Mesendoderm (in vitro differentiated cells): ENCODE data around the gene NSD1.
"Not testable (repeated sequence)": the region's sequence is repeated elsewhere in the genome, so short reads cannot be mapped to it uniquely, and the experiment has no call there.

Experiments
- DNase-seq: peaks from one replicate; pipeline ENCODE4 v3.0.0; 2013
- H2AK5ac ChIP-seq: 2 replicates; pipeline ENCODE4 v1.6.1; 2013; ENCODE audit warnings: low read length, inconsistent platforms
- H2BK120ac ChIP-seq: 2 replicates; pipeline ENCODE4 v1.6.1; 2013; ENCODE audit warnings: low read depth, mild to moderate bottlenecking, low read length, moderate library complexity, mixed read lengths
- H2BK15ac ChIP-seq: replicated peaks from 2 replicates; pipeline ENCODE4 v1.6.1; 2013; ENCODE audit warnings: low read depth, mild to moderate bottlenecking, moderate library complexity
- H2BK5ac ChIP-seq: 2 replicates; pipeline ENCODE4 v1.6.1; 2013; ENCODE audit warnings: low read length, inconsistent platforms
- H3K18ac ChIP-seq: 2 replicates; pipeline ENCODE4 v1.6.1; 2013; ENCODE audit warnings: mild to moderate bottlenecking, low read length, mixed read lengths
- H3K23ac ChIP-seq: one replicate; pipeline ENCODE4 v1.6.1; 2013; ENCODE audit warnings: low read length
- H3K27ac ChIP-seq: 2 replicates; pipeline ENCODE4 v1.5.1; 2013; ENCODE audit warnings: low read depth, mild to moderate bottlenecking, inconsistent platforms, low read length, moderate library complexity
- H3K27me3 ChIP-seq: 2 replicates; pipeline ENCODE4 v1.6.1; 2013; ENCODE audit warnings: low read length, control low read depth, mild to moderate bottlenecking, inconsistent platforms; ENCODE audit not compliant: insufficient read depth, poor library complexity
- H3K36me3 ChIP-seq: 2 replicates; pipeline ENCODE4 v1.6.1; 2013; ENCODE audit warnings: low read length, inconsistent platforms; ENCODE audit not compliant: control insufficient read depth, insufficient read depth
- H3K4ac ChIP-seq: one replicate; pipeline ENCODE4 v1.6.1; 2013; ENCODE audit warnings: low read depth, mild to moderate bottlenecking, low read length, moderate library complexity
- H3K4me1 ChIP-seq: 2 replicates; pipeline ENCODE4 v1.6.1; 2013; ENCODE audit warnings: low read depth, low read length, inconsistent platforms; ENCODE audit not compliant: control insufficient read depth
- H3K4me2 ChIP-seq: 2 replicates; pipeline ENCODE4 v1.6.1; 2013; ENCODE audit warnings: low read length
- H3K4me3 ChIP-seq: 2 replicates; pipeline ENCODE4 v1.5.1; 2013; ENCODE audit warnings: mild to moderate bottlenecking, low read length
- H3K56ac ChIP-seq: one replicate; pipeline ENCODE4 v1.6.1; 2013; ENCODE audit warnings: low read length
- H3K79me1 ChIP-seq: 2 replicates; pipeline ENCODE4 v1.6.1; 2013; ENCODE audit warnings: low read length, inconsistent platforms
- H3K79me2 ChIP-seq: 2 replicates; pipeline ENCODE4 v1.6.1; 2013; ENCODE audit warnings: mild to moderate bottlenecking, low read length; ENCODE audit not compliant: control insufficient read depth, insufficient read depth
- H3K9ac ChIP-seq: 2 replicates; pipeline ENCODE4 v1.6.1; 2013; ENCODE audit warnings: low read length, inconsistent platforms
- H4K5ac ChIP-seq: one replicate; pipeline ENCODE4 v1.6.1; 2013; ENCODE audit warnings: low read length
- H4K8ac ChIP-seq: one replicate; pipeline ENCODE4 v1.6.1; 2013; ENCODE audit warnings: low read depth, mild to moderate bottlenecking, control low read depth, low read length, moderate library complexity
- WGBS: extraction: QIAGEN DNeasy Blood & Tissue Kit; methylation state at CpG from one replicate; pipeline ENCODE4 v1.1.7; 2013; ENCODE audit warnings: low lambda C conversion rate, missing lambda C conversion rate; ENCODE audit not compliant: insufficient coverage; ENCODE audit errors: extremely low coverage; 5-methylcytosine and 5-hydroxymethylcytosine counted together

The NSD1 gene

DNA sequence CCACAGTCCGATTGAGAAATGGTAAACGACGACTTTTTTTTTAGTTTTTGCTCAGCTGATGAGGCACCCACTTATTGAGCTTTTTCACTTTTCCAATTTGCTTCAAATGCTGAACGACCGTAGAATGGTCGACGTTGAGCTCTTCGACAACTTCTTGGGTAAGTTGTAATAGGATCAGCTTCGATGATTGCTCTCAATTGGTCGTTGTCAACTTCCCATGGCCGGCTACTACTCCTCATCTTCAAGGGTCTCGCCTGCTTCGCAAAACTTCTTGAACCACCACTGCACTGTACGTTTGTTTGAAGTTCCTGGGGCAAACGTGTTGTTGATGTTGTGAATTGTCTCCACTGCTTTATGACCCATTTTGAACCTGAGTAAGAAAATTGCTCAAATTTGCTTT, 35.7 kb downstream of the NSD1 start:
- Histone ChIP-seq H3K79me1 (peaks cover 10% of the 10 kb centered on the region), H2BK120ac (no peak overlapping the region), H3K36me3 (peaks cover 2% of the 10 kb centered on the region), H2BK15ac (no peak overlapping the region), H3K4ac (no peak overlapping the region), H3K56ac (no peak overlapping the region), H3K79me2 (peaks cover 44% of the 10 kb centered on the region), H3K18ac (no peak overlapping the region), H3K23ac (no peak overlapping the region), H3K4me3 (no peak overlapping the region), H2AK5ac (no peak overlapping the region), H4K5ac (no peak overlapping the region), H4K8ac (no peak overlapping the region), H3K9ac (no peak overlapping the region), H3K4me1 (no peaks in the 10 kb centered on the region), H2BK5ac (no peak overlapping the region), H3K4me2 (no peak overlapping the region), H3K27ac (no peak overlapping the region), H3K27me3 (no peaks in the 10 kb centered on the region)
- no CpG with 5 or more reads among the region's 15 CpGs for WGBS
- DNase-seq: no peak

DNA sequence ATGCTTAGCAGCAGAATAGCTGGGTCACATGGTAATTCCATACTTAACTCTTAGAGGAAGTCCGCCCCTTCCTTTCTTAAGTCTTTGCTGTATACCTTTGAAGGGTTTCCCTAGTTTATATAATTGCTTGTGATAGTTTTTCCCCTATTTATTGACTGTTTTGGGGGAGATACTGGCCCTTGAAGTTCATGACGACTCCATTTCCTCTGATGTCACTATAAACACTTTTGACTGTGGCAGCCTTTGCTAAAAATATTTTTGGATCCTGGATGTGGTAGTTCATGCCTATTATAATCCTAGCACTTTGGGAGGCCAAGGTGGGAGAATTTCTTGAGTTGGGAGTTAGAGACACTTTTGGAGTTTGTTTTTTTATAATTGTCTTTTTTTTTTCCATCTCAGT, 38.4 kb downstream of the NSD1 start:
- Histone ChIP-seq H2BK15ac (no peak overlapping the region), H3K27ac (no peak overlapping the region), H3K4me2 (no peak overlapping the region), H3K4me3 (no peak overlapping the region), H3K9ac (no peak overlapping the region), H2AK5ac (no peak overlapping the region), H3K79me2 (peaks cover 50% of the 10 kb centered on the region), H3K23ac (no peak overlapping the region), H4K5ac (no peak overlapping the region), H2BK120ac (no peak overlapping the region), H2BK5ac (no peak overlapping the region), H4K8ac (no peak overlapping the region), H3K27me3 (no peaks in the 10 kb centered on the region), H3K79me1 (peaks cover 7% of the 10 kb centered on the region), H3K56ac (no peak overlapping the region), H3K4ac (no peak overlapping the region), H3K36me3 (no peaks in the 10 kb centered on the region), H3K18ac (no peak overlapping the region), H3K4me1 (no peaks in the 10 kb centered on the region)
- no CpG with 5 or more reads among the region's 2 CpGs for WGBS
- DNase-seq: no peak

DNA sequence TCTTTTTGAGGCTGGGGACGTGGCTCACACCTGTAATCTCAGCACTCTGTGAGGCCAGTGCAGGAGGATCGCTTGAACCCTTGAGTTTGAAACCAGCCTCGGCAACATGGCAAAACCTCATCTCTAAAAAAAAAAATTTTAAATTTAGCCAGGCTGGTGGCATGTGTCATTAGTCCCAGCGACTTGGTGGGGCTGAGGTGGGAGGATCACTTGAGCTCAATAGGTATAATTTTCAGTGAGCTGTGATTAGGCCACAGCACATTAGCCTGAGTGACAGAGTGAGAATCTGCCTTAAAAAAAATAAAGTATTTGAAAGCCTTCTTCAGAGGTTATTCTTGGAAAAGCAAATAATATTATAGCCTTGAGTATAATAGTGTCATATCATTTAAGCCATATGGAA, 41.8 kb downstream of the NSD1 start:
- no peak overlapping the region for H3K4ac ChIP-seq
- H3K79me2 ChIP-seq: peaks cover 58% of the 10 kb centered on the region
- no peak for DNase-seq
- no peak overlapping the region for H3K23ac ChIP-seq
- H3K27ac ChIP-seq: no peak overlapping the region
- no CpG with 5 or more reads among the region's 4 CpGs for WGBS
- no peak overlapping the region for H3K56ac ChIP-seq
- H4K5ac ChIP-seq: no peak overlapping the region
- no peak overlapping the region for H2AK5ac ChIP-seq
- H3K9ac ChIP-seq: no peak overlapping the region
- no peaks in the 10 kb centered on the region for H3K36me3 ChIP-seq
- no peak overlapping the region for H2BK120ac ChIP-seq
- no peak overlapping the region for H3K4me2 ChIP-seq
- H3K4me1 ChIP-seq: no peaks in the 10 kb centered on the region
- H4K8ac ChIP-seq: no peak overlapping the region
- no peak overlapping the region for H2BK15ac ChIP-seq
- H2BK5ac ChIP-seq: no peak overlapping the region
- no peak overlapping the region for H3K4me3 ChIP-seq
- H3K18ac ChIP-seq: no peak overlapping the region
- peaks cover 5% of the 10 kb centered on the region for H3K79me1 ChIP-seq
- H3K27me3 ChIP-seq: no peaks in the 10 kb centered on the region

DNA sequence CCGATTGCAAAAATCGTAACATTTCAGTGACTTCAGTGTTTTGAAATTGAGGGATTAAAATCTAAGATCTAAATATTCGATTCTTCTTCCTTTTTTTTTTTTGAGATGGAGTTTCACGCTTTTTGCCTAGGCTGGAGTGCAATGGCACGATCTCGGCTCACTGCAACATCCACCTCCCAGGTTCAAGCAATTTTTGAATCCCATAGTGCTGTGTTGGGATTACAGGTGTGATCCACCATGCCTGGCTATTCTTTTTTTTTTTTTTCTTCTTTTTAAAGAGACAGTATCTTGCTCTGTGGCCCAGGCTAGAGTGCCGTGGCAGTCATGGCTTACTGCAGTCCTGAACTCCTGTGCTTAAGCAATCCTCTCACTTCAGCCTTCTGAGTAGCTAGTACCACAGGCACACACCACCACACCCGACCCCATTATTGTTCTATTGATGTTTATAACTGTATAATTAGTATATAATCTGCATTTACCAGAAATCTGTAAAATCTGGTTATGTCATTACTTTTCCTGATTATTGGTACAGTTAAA, 42.7 kb downstream of the NSD1 start:
- Histone ChIP-seq H3K79me2 (peaks cover 57% of the 10 kb centered on the region), H3K79me1 (peaks cover 5% of the 10 kb centered on the region), H2BK15ac (no peak overlapping the region), H2BK5ac (no peak overlapping the region), H4K8ac (no peak overlapping the region), H3K27me3 (no peaks in the 10 kb centered on the region), H3K4ac (no peak overlapping the region), H3K18ac (no peak overlapping the region), H2BK120ac (no peak overlapping the region), H3K23ac (no peak overlapping the region), H3K36me3 (no peaks in the 10 kb centered on the region), H3K9ac (no peak overlapping the region), H3K4me1 (no peaks in the 10 kb centered on the region), H4K5ac (no peak overlapping the region), H3K27ac (no peak overlapping the region), H3K4me2 (no peak overlapping the region), H2AK5ac (no peak overlapping the region), H3K56ac (no peak overlapping the region), H3K4me3 (no peak overlapping the region)
- no CpG with 5 or more reads among the region's 8 CpGs for WGBS
- DNase-seq: no peak

DNA sequence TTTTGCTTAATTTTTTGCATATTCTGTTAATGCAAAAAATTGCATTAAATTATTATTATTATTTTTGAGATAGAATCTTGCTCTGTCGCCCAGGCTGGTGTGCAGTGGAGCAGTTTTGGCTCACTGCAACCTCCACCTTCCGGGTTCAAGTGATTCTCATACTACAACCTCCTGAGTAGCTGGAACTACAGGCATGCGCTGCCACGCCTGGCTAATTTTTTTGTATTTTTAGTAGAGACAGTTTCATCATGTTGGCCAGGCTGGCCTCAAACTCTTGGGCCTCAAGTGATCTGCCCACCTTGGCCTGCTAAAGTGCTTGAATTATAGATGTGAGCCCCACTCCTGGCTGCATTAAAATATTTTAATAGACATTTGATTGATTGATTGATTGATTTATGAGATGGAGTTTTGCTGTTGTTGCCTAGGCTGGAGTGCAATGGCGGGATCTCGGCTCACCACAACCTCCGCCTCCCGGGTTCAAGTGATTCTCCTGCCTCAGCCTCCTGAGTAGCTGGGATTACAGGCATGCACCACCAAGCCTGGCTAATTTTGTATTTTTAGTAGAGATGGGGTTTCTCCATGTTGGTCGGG, 44.4 kb downstream of the NSD1 start:
- H2BK120ac ChIP-seq, H3K4me1 ChIP-seq, H3K4me3 ChIP-seq, H2BK15ac ChIP-seq, H3K23ac ChIP-seq, H3K27me3 ChIP-seq, H3K79me1 ChIP-seq, H4K5ac ChIP-seq, H2BK5ac ChIP-seq, H3K4ac ChIP-seq, DNase-seq, H4K8ac ChIP-seq, H2AK5ac ChIP-seq, H3K56ac ChIP-seq, H3K4me2 ChIP-seq, H3K27ac ChIP-seq, H3K9ac ChIP-seq, H3K36me3 ChIP-seq, H3K18ac ChIP-seq: not testable (repeated sequence)
- peaks cover 51% of the 10 kb centered on the region for H3K79me2 ChIP-seq
- WGBS: no CpG with 5 or more reads among the region's 9 CpGs

DNA sequence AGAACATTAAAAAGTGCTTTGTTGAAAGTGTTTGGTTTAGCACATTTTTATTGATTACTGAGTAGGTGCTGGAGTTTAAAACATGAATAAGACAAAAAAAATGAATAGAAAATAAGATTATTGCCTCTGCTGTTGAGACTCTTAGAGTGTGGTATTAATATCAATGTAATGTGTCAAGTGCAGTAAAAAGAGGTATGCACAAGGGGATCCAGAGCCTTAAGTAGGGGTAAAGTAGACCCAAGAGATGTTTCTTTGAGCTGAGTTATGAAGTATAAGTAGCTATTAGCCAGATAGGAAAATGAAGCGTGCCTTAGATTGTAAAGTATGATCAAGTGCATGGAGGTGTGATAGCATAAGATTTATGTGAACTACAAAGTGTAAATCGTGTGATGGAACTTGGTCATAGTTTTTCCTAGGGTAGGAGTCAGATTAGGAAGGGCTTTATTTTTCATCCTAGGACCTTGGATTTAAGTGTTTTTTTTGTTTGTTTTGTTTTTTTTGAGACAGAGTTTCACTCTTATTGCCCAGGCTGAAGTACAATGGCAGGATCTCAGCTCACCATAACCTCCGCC, 45.2 kb downstream of the NSD1 start:
- no peaks in the 10 kb centered on the region for H3K4me1 ChIP-seq
- no peak overlapping the region for H2BK120ac ChIP-seq
- H3K9ac ChIP-seq: no peak overlapping the region
- no peak overlapping the region for H4K5ac ChIP-seq
- no peak overlapping the region for H3K4ac ChIP-seq
- H2BK5ac ChIP-seq: no peak overlapping the region
- no peak overlapping the region for H2AK5ac ChIP-seq
- no peak overlapping the region for H3K4me3 ChIP-seq
- no peak overlapping the region for H3K56ac ChIP-seq
- DNase-seq: no peak
- no peak overlapping the region for H3K23ac ChIP-seq
- H3K36me3 ChIP-seq: no peaks in the 10 kb centered on the region
- H3K27ac ChIP-seq: no peak overlapping the region
- H3K18ac ChIP-seq: no peak overlapping the region
- H2BK15ac ChIP-seq: no peak overlapping the region
- no CpG with 5 or more reads among the region's 3 CpGs for WGBS
- H3K79me1 ChIP-seq: peaks cover 8% of the 10 kb centered on the region
- H4K8ac ChIP-seq: no peak overlapping the region
- peaks cover 49% of the 10 kb centered on the region for H3K79me2 ChIP-seq
- H3K4me2 ChIP-seq: no peak overlapping the region
- no peaks in the 10 kb centered on the region for H3K27me3 ChIP-seq
